ENCODE data around the gene TTC12.
"Not testable (repeated sequence)": the region's sequence is repeated elsewhere in the genome, so short reads cannot be mapped to it uniquely, and the experiment has no call there.

Gene TTC12

GRCh38 chr11:113283881-113284280, 30.5 kb upstream of the TTC12 start:
- H3K27ac ChIP-seq: no peak overlapping the region
- no peak for DNase-seq (ENCODE audit: low read depth, low spot score)

- H3K27ac ChIP-seq: no peak overlapping the region
- DNase-seq (ENCODE audit: low read depth, low spot score): no peak
Measured at GRCh38 chr11:113286009-113286408, 28.4 kb upstream of the TTC12 start.

- H3K27ac ChIP-seq: no peak overlapping the region
- no peak for DNase-seq (ENCODE audit: low read depth, low spot score)
Measured at GRCh38 chr11:113286509-113287497, 27.6 kb upstream of the TTC12 start.

- H3K27ac ChIP-seq: no peak overlapping the region
- DNase-seq (ENCODE audit: low read depth, low spot score): no peak
Measured at GRCh38 chr11:113287801-113288200, 26.6 kb upstream of the TTC12 start.

GRCh38 chr11:113288286-113288863, 26.0 kb upstream of the TTC12 start:
- DNase-seq (ENCODE audit: low read depth, low spot score): no peak
- H3K27ac ChIP-seq: no peak overlapping the region

GRCh38 chr11:113289431-113290187, 24.8 kb upstream of the TTC12 start:
- no peak overlapping the region for H3K27ac ChIP-seq
- DNase-seq (ENCODE audit: low read depth, low spot score): no peak

- DNase-seq (ENCODE audit: low read depth, low spot score): no peak
- H3K27ac ChIP-seq: no peak overlapping the region
Measured at GRCh38 chr11:113293936-113294335, 20.4 kb upstream of the TTC12 start.

GRCh38 chr11:113295993-113296392, 18.4 kb upstream of the TTC12 start:
- DNase-seq (ENCODE audit: low read depth, low spot score): no peak
- H3K27ac ChIP-seq: no peak overlapping the region

- no peak for DNase-seq (ENCODE audit: low read depth, low spot score)
- no peak overlapping the region for H3K27ac ChIP-seq
Measured at GRCh38 chr11:113296447-113297205, 17.8 kb upstream of the TTC12 start.

GRCh38 chr11:113298496-113298895, 15.9 kb upstream of the TTC12 start:
- H3K27ac ChIP-seq; DNase-seq (ENCODE audit: low read depth, low spot score): not testable (repeated sequence)

- no peak overlapping the region for H3K27ac ChIP-seq
- no peak for DNase-seq (ENCODE audit: low read depth, low spot score)
Measured at GRCh38 chr11:113304916-113305315, 9.5 kb upstream of the TTC12 start.

GRCh38 chr11:113305440-113306336, 8.7 kb upstream of the TTC12 start:
- no peak for DNase-seq (ENCODE audit: low read depth, low spot score)
- no peak overlapping the region for H3K27ac ChIP-seq

- DNase-seq (ENCODE audit: low read depth, low spot score): no peak
- H3K27ac ChIP-seq: no peak overlapping the region
Measured at GRCh38 chr11:113308601-113309000, 5.8 kb upstream of the TTC12 start.

GRCh38 chr11:113311536-113311935, 2.8 kb upstream of the TTC12 start:
- DNase-seq (ENCODE audit: low read depth, low spot score): no peak
- no peak overlapping the region for H3K27ac ChIP-seq

- DNase-seq (ENCODE audit: low read depth, low spot score): no peak
- H3K27ac ChIP-seq: peak overlapping the region; percentile 71
Measured at GRCh38 chr11:113313601-113314000, 782 bp upstream of the TTC12 start.

- no peak for DNase-seq (ENCODE audit: low read depth, low spot score)
- peak overlapping the region; percentile 71 for H3K27ac ChIP-seq
Measured at GRCh38 chr11:113314065-113314388, 356 bp upstream of the TTC12 start.

GRCh38 chr11:113315811-113316210, 1.4 kb downstream of the TTC12 start:
- H3K27ac ChIP-seq: peak overlapping the region; percentile 71
- DNase-seq (ENCODE audit: low read depth, low spot score): no peak

- DNase-seq (ENCODE audit: low read depth, low spot score): no peak
Measured at GRCh38 chr11:113316256-113316655, 1.9 kb downstream of the TTC12 start.

GRCh38 chr11:113317339-113317738, 3.0 kb downstream of the TTC12 start:
- H3K27ac ChIP-seq: no peak overlapping the region
- DNase-seq (ENCODE audit: low read depth, low spot score): no peak

More at GRCh38 chr11:113316256-113316655, 1.9 kb downstream of the TTC12 start:
- H3K27ac ChIP-seq: no peak overlapping the region

All from epithelial cell of prostate (primary cell).